Measurements from ENCODE around the gene ZNF26.

The ZNF26 gene

GRCh38 chr12:133057446-133057845 lies 71.3 kb downstream of the ZNF26 start:
- Histone ChIP-seq H3K4me3 (no peak overlapping the region), H3K27ac (no peak overlapping the region)

- Histone ChIP-seq H3K27ac (no peak overlapping the region), H3K4me3 (no peak overlapping the region)
Measured at GRCh38 chr12:133058203-133059113, 72.3 kb downstream of the ZNF26 start.

GRCh38 chr12:133061954-133062353 lies 75.8 kb downstream of the ZNF26 start:
- no peak overlapping the region for H3K27ac ChIP-seq
- no peak overlapping the region for H3K4me3 ChIP-seq

GRCh38 chr12:133063556-133063955 lies 77.4 kb downstream of the ZNF26 start:
- Histone ChIP-seq H3K27ac (no peak overlapping the region), H3K4me3 (no peak overlapping the region)

GRCh38 chr12:133073836-133074235 lies 87.7 kb downstream of the ZNF26 start:
- H3K27ac ChIP-seq, result no peak overlapping the region

More at GRCh38 chr12:133073836-133074235, 87.7 kb downstream of the ZNF26 start:
- H3K4me3 ChIP-seq, result no peak overlapping the region

Data from skin epidermis (tissue), 12 donors.